GM23248 (cell line): Measurements from ENCODE around the gene HIVEP3.

Source experiments
- EZH2 ChIP-seq: fragments of 200-600 bp; sonication (generic); IDR thresholded peaks from 2 replicates; pipeline ENCODE4 v1.6.1; 2018; ENCODE audit warnings: antibody characterized with exemption, mild to moderate bottlenecking; ENCODE audit not compliant: insufficient read depth, poor library complexity, severe bottlenecking
- EZH2phosphoT487 ChIP-seq: fragments of 200-600 bp; sonication (generic); IDR thresholded peaks from 2 replicates; pipeline ENCODE4 v1.6.1; 2018; ENCODE audit warnings: antibody characterized with exemption, moderate library complexity, mild to moderate bottlenecking, low read depth; ENCODE audit not compliant: insufficient read depth

- TF ChIP-seq EZH2 (no peak), EZH2phosphoT487 (no peak)
These were observed 141.0 kb downstream of the HIVEP3 start for GRCh38 chr1:41777695-41778094.
